ENCODE data around the gene FOXJ3.

Gene FOXJ3

DNA sequence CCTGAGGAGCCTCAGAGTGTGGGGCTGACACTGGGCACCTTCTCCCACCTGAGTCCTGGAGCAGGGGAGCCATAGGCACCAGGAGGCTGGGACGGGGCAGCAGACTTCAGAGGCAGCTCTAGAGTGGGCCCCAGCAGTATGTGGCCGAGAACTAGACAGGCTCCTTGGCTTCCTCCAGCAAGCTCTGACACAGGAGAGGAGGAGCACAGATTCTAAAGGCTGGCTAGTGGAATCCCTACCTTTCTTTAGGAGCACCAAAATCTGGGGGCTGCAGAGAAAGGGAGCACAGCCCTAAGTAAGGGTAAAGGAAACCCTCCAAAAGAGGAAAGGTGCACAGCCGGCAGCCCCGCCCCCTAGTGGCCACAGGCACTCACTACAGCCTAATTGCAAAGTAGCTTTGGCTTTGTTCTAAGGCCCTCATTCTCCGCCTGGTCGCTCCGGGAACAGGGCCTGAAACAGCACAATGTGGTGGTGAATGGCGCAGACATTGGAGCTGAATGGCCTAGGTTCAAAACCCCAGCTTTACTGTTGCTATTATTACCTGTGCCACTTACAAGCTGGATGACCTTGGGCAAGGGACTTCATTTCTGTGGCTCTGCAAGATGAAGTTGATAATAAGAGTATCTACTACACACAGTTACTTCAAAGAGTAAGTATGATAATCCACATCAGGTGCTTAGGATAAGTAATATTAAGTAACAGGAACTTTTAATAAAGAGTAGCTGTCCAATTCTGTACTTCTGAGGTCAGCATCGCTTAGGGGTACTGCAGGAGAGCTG is 161.7 kb downstream of the FOXJ3 start:
- H3K27ac ChIP-seq (ENCODE audit: low read length) = no peak overlapping the region
- H3K4me1 ChIP-seq (ENCODE audit: control insufficient read depth in 1 of 2, insufficient read depth in 2 of 2, low read length in 2 of 2) = peaks cover 0 to 13% of the 10 kb centered on the region in 2 donors
- no peak overlapping the region for H3K4me3 ChIP-seq (ENCODE audit: low read depth in 1 of 2, low read length in 2 of 2)
- H3K27me3 ChIP-seq (ENCODE audit: low read depth, low read length) = no peaks in the 10 kb centered on the region
- H3K9me3 ChIP-seq (ENCODE audit: control insufficient read depth in 1 of 2, low read length in 2 of 2) = no peaks in the 10 kb centered on the region
- no peaks in the 10 kb centered on the region for H3K36me3 ChIP-seq (ENCODE audit: control insufficient read depth in 1 of 2, insufficient read depth in 2 of 2, low read length in 2 of 2)

DNA sequence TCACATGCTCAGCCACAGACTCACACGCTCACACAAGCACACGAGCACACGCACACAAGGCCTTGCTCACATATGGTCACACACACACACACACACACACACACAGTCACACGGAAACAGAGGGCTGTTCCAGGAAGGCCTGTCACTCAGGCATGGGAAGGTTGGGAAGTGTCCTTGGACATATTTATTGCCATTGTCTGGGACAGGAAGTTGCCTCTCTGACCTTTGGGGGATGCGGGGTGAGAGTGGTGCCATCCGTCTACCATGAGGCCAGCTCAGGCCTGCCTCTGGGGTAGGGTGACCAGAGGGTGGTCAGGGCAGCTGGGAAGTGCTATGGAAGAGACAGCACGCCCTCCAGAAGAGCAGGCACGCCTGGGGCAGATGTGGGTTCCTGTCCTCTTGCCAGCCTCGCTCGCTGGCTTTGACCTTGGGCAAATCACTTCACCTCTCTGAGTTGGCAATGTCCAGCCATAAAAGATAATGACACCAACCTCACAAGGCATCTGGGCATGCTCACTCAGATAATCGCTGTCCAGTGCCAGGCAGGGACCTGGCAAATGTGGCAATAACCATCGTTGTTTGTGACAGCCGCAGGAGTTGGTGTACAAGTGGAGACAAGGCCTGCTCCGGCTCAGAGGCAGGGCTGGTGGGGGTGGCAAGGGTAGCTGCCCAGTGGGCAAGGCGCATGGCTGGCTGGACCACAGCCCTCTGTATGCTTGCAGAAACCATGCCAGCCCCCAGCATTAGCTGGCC is 162.5 kb downstream of the FOXJ3 start:
- H3K27me3 ChIP-seq (ENCODE audit: low read depth, low read length) = no peaks in the 10 kb centered on the region
- H3K4me1 ChIP-seq (ENCODE audit: control insufficient read depth in 1 of 2, insufficient read depth in 2 of 2, low read length in 2 of 2) = peaks cover 0 to 13% of the 10 kb centered on the region in 2 donors
- H3K36me3 ChIP-seq (ENCODE audit: control insufficient read depth in 1 of 2, insufficient read depth in 2 of 2, low read length in 2 of 2) = no peaks in the 10 kb centered on the region
- no peak overlapping the region for H3K4me3 ChIP-seq (ENCODE audit: low read depth in 1 of 2, low read length in 2 of 2)
- no peak overlapping the region for H3K27ac ChIP-seq (ENCODE audit: low read length)
- H3K9me3 ChIP-seq (ENCODE audit: control insufficient read depth in 1 of 2, low read length in 2 of 2) = no peaks in the 10 kb centered on the region

DNA sequence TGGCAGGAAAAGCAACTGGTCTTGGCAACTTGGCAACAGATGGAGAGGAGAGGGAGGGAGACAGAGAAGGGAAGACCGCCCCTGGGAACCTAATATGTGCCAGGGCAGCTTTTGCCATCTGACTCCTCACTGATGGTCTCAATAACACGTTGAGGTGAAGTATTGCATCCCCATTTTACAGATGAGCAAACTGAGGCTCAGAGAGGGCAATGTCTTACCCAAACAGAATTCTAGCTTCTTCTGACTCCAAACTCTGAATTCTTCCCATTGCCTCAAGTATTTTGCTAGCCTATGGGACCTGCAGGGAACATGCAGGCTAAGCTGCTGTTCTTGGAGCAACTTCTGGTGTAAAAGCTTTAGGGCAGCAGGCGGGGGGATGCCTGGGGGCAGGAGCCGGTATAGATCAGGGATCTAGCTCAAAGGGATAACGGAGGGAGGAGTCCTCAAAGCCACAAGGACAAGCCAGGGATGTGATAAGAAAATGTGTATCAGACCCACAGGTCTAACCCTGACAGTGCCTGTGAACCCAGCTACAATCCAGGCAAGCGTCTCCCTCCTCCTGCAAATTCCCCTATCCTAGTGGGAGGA is 163.3 kb downstream of the FOXJ3 start:
- no peaks in the 10 kb centered on the region for H3K36me3 ChIP-seq (ENCODE audit: control insufficient read depth in 1 of 2, insufficient read depth in 2 of 2, low read length in 2 of 2)
- no peaks in the 10 kb centered on the region for H3K9me3 ChIP-seq (ENCODE audit: control insufficient read depth in 1 of 2, low read length in 2 of 2)
- no peaks in the 10 kb centered on the region for H3K27me3 ChIP-seq (ENCODE audit: low read depth, low read length)
- H3K27ac ChIP-seq (ENCODE audit: low read length) = no peak overlapping the region
- H3K4me3 ChIP-seq (ENCODE audit: low read depth in 1 of 2, low read length in 2 of 2) = no peak overlapping the region
- H3K4me1 ChIP-seq (ENCODE audit: control insufficient read depth in 1 of 2, insufficient read depth in 2 of 2, low read length in 2 of 2) = peaks cover 0 to 13% of the 10 kb centered on the region in 2 donors

DNA sequence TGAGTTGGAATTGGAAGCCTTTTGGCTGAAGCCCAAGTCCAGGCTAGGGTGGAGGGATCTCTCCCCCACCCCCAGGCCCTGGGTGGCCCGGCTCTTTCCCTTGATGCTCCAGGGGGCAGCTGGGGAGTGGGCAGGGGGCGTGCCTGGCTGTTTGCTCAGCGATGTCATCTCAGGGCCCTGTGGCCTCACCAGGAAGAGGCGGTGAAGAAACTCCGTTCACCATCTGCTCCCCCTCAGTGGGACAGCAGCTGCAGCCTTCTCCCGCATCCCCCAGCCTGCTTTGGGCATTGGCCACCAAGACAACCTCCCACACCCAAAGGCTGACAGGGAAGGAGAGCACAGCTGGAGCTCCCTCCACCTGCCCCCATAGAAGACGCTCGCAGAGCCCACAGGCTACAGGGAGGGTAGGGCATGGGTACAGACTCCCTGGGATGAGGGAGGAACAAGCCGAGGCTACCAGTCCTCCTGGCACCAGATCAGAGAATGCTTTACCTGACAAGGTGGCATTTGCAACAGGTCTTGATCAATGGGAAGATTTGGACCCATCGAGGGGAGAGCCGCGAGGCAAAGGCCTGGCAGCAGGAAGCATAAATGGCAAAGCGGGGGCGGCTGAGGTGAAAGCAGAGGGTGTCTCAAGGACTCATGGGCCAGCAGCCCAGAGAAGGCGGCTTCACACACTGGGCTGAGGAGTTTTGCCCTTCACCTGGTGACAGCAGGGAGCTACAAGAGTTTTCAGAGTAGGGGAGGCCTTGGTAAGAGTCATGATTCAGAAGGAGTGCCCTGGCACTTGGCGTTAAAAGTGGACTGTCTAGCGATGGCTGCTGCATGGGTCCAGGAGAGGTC is 164.0 kb downstream of the FOXJ3 start:
- Histone ChIP-seq H3K4me1 (ENCODE audit: control insufficient read depth in 1 of 2, insufficient read depth in 2 of 2, low read length in 2 of 2) (peaks cover 0 to 13% of the 10 kb centered on the region in 2 donors), H3K9me3 (ENCODE audit: control insufficient read depth in 1 of 2, low read length in 2 of 2) (no peaks in the 10 kb centered on the region), H3K36me3 (ENCODE audit: control insufficient read depth in 1 of 2, insufficient read depth in 2 of 2, low read length in 2 of 2) (no peaks in the 10 kb centered on the region), H3K27me3 (ENCODE audit: low read depth, low read length) (no peaks in the 10 kb centered on the region), H3K27ac (ENCODE audit: low read length) (no peak overlapping the region), H3K4me3 (ENCODE audit: low read depth in 1 of 2, low read length in 2 of 2) (no peak overlapping the region)

DNA sequence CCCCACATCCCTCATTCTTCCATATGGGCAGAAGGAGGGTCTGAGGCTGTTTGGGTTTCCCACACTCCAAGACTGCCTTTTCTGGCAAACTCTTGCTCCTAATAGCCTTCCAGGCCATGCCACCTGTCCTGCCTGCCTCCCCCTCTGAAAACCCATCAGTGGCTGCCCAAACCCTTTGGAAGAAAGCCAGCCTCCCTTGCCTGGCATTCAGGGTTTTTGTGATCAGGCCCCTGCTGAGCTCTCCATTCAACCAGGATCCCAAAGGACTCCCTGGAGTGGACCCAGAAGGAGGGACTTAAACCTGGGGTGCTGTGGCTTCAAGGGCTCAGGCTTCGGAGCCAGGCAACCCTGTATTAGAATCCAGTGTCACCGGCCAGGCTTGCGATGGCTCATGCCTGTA is 166.3 kb downstream of the FOXJ3 start:
- H3K27me3 ChIP-seq (ENCODE audit: low read depth, low read length) = no peaks in the 10 kb centered on the region
- no peaks in the 10 kb centered on the region for H3K9me3 ChIP-seq (ENCODE audit: control insufficient read depth in 1 of 2, low read length in 2 of 2)
- H3K4me1 ChIP-seq (ENCODE audit: control insufficient read depth in 1 of 2, insufficient read depth in 2 of 2, low read length in 2 of 2) = peaks cover 0 to 13% of the 10 kb centered on the region in 2 donors
- H3K36me3 ChIP-seq (ENCODE audit: control insufficient read depth in 1 of 2, insufficient read depth in 2 of 2, low read length in 2 of 2) = no peaks in the 10 kb centered on the region
- H3K4me3 ChIP-seq (ENCODE audit: low read depth in 1 of 2, low read length in 2 of 2) = no peak overlapping the region
- H3K27ac ChIP-seq (ENCODE audit: low read length) = no peak overlapping the region

DNA sequence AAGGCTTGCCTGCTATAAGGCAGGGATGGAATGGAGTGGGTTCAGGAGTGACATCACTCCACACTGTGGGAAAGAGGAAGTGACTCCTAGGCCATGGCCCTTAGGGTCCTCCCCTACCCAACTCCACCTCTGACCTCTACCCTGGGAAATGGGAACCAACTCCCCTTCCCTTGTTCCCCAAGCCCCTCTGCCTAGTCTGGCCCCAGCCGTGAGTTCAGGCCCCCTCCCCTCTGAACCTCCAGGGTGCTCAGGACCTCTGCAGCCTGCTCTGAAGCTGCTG is 166.7 kb downstream of the FOXJ3 start:
- Histone ChIP-seq H3K4me1 (ENCODE audit: control insufficient read depth in 1 of 2, insufficient read depth in 2 of 2, low read length in 2 of 2) (peaks cover 0 to 10% of the 10 kb centered on the region in 2 donors), H3K4me3 (ENCODE audit: low read depth in 1 of 2, low read length in 2 of 2) (no peak overlapping the region)

DNA sequence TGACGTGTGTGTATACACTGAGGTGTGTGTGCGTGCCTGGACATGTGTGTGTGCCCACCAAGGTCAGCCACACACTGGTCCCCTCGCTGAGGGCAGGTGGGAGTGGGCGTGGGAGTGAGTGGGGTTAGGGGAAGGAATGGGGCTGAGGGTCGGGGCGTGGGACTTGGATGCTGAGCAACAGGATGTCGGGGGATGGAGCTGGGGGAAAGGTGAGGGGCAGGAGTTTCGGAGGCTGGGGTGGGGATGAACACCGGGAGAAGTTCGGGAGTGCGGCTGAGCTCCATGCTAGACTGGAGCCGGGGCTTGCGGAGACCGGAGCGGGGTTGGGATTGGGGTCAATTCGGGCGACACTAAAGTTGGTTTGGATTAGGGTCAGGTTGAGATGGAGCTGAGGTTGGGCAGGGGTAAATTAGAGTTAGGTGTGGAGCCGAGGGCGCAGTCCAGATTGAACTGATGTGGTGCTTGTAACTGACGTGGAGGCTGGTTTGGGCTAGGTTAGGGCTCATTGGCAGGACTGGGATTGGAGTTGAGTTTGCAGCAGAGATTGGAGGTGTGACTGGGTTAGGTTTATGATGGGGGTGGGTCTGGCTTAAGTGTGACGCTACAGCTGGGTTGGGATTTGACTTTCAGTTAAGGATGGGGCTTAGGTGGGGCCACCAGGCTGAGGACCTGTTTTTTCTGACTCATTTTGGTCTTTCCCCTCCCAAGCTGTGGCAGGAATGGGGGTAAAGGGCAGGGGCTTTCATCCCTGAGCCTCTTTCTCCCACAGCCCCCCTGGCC is 167.2 kb downstream of the FOXJ3 start:
- no peak overlapping the region for H3K27ac ChIP-seq (ENCODE audit: low read length)
- no peak overlapping the region for H3K4me3 ChIP-seq (ENCODE audit: low read depth in 1 of 2, low read length in 2 of 2)
- H3K9me3 ChIP-seq (ENCODE audit: control insufficient read depth in 1 of 2, low read length in 2 of 2) = no peaks in the 10 kb centered on the region
- H3K4me1 ChIP-seq (ENCODE audit: control insufficient read depth in 1 of 2, insufficient read depth in 2 of 2, low read length in 2 of 2) = peaks cover 0 to 5% of the 10 kb centered on the region in 2 donors
- H3K36me3 ChIP-seq (ENCODE audit: control insufficient read depth in 1 of 2, insufficient read depth in 2 of 2, low read length in 2 of 2) = no peaks in the 10 kb centered on the region
- H3K27me3 ChIP-seq (ENCODE audit: low read depth, low read length) = no peaks in the 10 kb centered on the region

More for the DNA sequence above, 166.7 kb downstream of the FOXJ3 start:
- no peaks in the 10 kb centered on the region for H3K9me3 ChIP-seq (ENCODE audit: control insufficient read depth in 1 of 2, low read length in 2 of 2)
- no peak overlapping the region for H3K27ac ChIP-seq (ENCODE audit: low read length)
- H3K36me3 ChIP-seq (ENCODE audit: control insufficient read depth in 1 of 2, insufficient read depth in 2 of 2, low read length in 2 of 2) = no peaks in the 10 kb centered on the region
- H3K27me3 ChIP-seq (ENCODE audit: low read depth, low read length) = no peaks in the 10 kb centered on the region

DNA sequence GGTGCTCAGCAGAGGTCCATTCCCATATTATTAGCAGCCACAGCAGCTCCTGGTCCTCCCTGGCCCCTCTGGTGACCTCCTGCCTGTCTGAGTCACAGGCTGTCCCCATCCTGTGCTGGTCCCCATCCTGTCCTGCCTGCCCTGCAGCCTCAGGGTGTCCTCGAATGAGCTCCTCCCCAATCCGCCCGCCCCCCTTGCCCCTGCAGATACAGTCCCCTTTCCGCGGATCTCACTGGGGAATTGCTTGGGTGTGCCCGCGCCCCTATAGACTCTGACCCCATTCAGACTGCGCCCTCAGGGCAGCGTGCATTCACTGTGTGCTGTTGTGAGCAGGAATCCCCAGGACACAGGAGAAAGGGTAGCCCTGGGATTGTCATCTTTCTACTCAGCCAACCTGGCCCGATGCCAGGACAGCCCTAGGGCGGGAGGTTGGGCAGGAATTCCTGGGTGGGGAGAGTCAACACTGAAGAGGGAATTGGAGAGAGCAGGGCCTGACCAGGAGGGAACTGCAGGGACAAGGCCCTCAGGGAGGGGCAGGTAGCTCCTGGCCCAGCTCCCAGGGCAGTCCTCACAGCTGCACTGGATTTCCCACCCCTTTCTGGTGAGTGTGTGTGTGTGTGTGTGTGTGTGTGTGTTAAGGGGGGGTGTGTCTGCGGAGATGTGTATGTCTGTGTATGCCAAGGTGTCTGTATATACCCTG is 169.4 kb downstream of the FOXJ3 start:
- Histone ChIP-seq H3K27ac (ENCODE audit: low read length) (no peak overlapping the region), H3K4me1 (ENCODE audit: control insufficient read depth in 1 of 2, insufficient read depth in 2 of 2, low read length in 2 of 2) (no peaks in the 10 kb centered on the region), H3K36me3 (ENCODE audit: control insufficient read depth in 1 of 2, insufficient read depth in 2 of 2, low read length in 2 of 2) (no peaks in the 10 kb centered on the region), H3K27me3 (ENCODE audit: low read depth, low read length) (no peaks in the 10 kb centered on the region), H3K4me3 (ENCODE audit: low read depth in 1 of 2, low read length in 2 of 2) (no peak overlapping the region), H3K9me3 (ENCODE audit: control insufficient read depth in 1 of 2, low read length in 2 of 2) (peaks cover 6% of the 10 kb centered on the region in 2 donors)

DNA sequence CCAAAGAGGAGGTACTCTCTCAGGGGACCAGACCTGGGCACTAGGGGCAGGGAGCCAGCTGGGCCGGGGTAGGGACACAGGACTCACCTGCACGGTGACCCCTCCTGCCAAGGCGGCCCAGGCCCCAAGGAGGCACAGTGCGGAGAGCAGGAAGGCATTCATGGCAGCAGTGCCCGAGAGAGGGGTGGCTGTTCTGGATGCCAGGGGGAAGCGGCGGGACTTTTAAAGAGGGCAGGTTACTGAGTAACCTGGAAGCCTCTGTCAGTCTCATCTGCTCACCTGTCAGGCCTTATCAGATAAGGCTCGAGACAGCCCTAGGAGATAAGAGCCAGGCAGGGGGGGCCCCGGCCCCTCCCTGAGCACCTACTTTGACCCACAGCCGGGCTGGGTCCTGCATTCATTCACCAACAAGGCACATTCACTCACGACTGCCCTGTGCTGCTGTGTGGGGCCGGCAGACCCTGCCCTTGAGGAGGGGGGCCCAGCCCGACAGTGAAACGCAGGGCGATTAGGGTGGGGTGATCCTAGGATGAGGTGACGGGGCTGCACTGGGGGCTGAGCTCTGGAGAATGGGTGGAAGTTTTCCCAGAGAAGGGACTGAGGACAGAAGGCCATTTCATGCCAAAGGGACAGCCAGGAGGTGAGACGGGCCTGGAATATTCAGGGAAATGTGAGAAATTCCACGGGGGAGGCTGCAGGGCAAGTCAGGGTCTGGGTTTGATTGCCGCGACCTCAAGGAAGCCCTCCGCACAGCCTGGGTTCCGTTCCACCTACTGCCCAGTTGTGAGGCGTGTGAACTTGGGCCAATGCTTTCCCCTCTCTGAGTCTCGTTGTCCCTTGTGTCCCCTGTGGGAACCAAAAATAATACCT is 170.2 kb downstream of the FOXJ3 start, which contains the start of gene GUCA2A:
Gene GUCA2A, minus strand, starts transcription at position 195 of the 870 bp plus-strand sequence. Its CDS starts 33 bp downstream, at position 162.
- Histone ChIP-seq H3K4me1 (ENCODE audit: control insufficient read depth in 1 of 2, insufficient read depth in 2 of 2, low read length in 2 of 2) (no peaks in the 10 kb centered on the region), H3K9me3 (ENCODE audit: control insufficient read depth in 1 of 2, low read length in 2 of 2) (peaks cover 7 to 11% of the 10 kb centered on the region in 2 donors), H3K27me3 (ENCODE audit: low read depth, low read length) (no peaks in the 10 kb centered on the region), H3K36me3 (ENCODE audit: control insufficient read depth in 1 of 2, insufficient read depth in 2 of 2, low read length in 2 of 2) (no peaks in the 10 kb centered on the region), H3K27ac (ENCODE audit: low read length) (no peak within 1 kb of the TSS), H3K4me3 (ENCODE audit: low read depth in 1 of 2, low read length in 2 of 2) (no peak within 1 kb of the TSS)

Measured in muscle layer of duodenum (tissue), 2 donors.